Measurements from ENCODE around the gene SCPEP1.

Gene SCPEP1

GRCh38 chr17:57048096-57048495, 70.2 kb downstream of the SCPEP1 start:
- Histone ChIP-seq H3K9me3 (ENCODE audit: control insufficient read depth, low read depth, low read length) (no peaks in the 10 kb centered on the region), H3K36me3 (ENCODE audit: control insufficient read depth, low read depth, low read length) (no peaks in the 10 kb centered on the region), H3K9ac (ENCODE audit: low read length) (no peak overlapping the region), H3K27me3 (ENCODE audit: control insufficient read depth, insufficient read depth, low read length) (no peaks in the 10 kb centered on the region), H3K4me3 (ENCODE audit: low read length) (no peak overlapping the region), H3K4me1 (ENCODE audit: control insufficient read depth, low read depth, low read length) (peaks cover 5% of the 10 kb centered on the region), H3K27ac (ENCODE audit: low read length) (no peak overlapping the region)

- Histone ChIP-seq H3K4me3 (ENCODE audit: low read length) (no peak overlapping the region), H3K9me3 (ENCODE audit: control insufficient read depth, low read depth, low read length) (no peaks in the 10 kb centered on the region), H3K9ac (ENCODE audit: low read length) (no peak overlapping the region)
Observed at GRCh38 chr17:57050306-57050705, 72.4 kb downstream of the SCPEP1 start.

GRCh38 chr17:57051886-57052361, 74.0 kb downstream of the SCPEP1 start:
- H3K9ac ChIP-seq (ENCODE audit: low read length), result no peak overlapping the region
- peaks cover 8% of the 10 kb centered on the region for H3K4me1 ChIP-seq (ENCODE audit: control insufficient read depth, low read depth, low read length)
- H3K36me3 ChIP-seq (ENCODE audit: control insufficient read depth, low read depth, low read length), result no peaks in the 10 kb centered on the region
- no peak overlapping the region for H3K4me3 ChIP-seq (ENCODE audit: low read length)
- H3K9me3 ChIP-seq (ENCODE audit: control insufficient read depth, low read depth, low read length), result no peaks in the 10 kb centered on the region
- no peak overlapping the region for H3K27ac ChIP-seq (ENCODE audit: low read length)
- H3K27me3 ChIP-seq (ENCODE audit: control insufficient read depth, insufficient read depth, low read length), result no peaks in the 10 kb centered on the region

More at GRCh38 chr17:57050306-57050705, 72.4 kb downstream of the SCPEP1 start:
- no peaks in the 10 kb centered on the region for H3K27me3 ChIP-seq (ENCODE audit: control insufficient read depth, insufficient read depth, low read length)
- peaks cover 8% of the 10 kb centered on the region for H3K4me1 ChIP-seq (ENCODE audit: control insufficient read depth, low read depth, low read length)
- H3K27ac ChIP-seq (ENCODE audit: low read length), result no peak overlapping the region
- no peaks in the 10 kb centered on the region for H3K36me3 ChIP-seq (ENCODE audit: control insufficient read depth, low read depth, low read length)
